NCI-H1417 (cell line): ENCODE results near the gene DNAH14.
A peak's percentile ranks its signal among the peaks of the same experiment; 100 is the strongest.
"Not testable (repeated sequence)": the region's sequence is repeated elsewhere in the genome, so short reads cannot be mapped to it uniquely, and the experiment has no call there.

Experiments
- DNase-seq, 3 experiments: peaks; one replicate each; lab custom pipeline; 2025; lab: John Stamatoyannopoulos, UW

The DNAH14 gene

DNA sequence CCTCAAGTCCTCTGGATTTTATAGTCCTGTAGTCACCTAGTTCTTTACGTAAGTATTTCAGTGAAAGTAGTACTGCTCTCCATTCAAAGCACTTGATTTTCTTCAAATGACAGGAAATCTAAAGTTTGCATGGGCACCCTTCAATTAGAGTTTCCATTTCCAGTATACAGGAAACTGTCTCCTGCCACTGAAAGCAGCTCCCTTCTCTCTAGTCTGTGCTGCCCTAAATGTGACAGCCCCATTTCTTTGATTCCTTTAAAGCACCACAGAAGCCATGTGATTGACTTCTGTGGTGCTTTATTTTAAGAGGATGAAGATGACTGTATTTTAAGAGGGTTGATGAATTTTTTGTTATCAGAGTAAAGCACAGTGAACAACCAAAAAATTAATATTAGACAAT lies 226.1 kb downstream of the DNAH14 start:
- no peak for DNase-seq

- DNase-seq = no peak
Observed at GRCh38 chr1:225156254-225156653, 226.8 kb downstream of the DNAH14 start.

DNA sequence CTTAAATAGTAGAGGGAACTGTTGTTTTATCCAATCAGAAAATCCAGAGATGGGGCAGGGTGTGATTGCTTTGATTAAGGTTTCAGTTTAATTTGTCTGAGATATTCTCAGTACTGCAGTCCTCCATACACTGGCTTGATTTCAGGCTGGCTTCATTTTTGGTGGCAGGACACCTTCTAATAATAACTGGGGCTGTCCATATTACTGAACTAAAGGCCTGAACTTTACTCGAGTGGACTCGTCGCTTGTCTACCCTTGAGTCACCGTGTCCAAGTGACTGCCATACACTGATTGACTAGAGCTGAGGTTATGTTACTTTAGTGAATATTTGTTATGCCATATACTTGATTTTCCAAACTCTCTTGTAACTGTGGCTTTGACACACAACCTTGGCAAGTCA lies 228.8 kb downstream of the DNAH14 start:
- DNase-seq = no peak

DNA sequence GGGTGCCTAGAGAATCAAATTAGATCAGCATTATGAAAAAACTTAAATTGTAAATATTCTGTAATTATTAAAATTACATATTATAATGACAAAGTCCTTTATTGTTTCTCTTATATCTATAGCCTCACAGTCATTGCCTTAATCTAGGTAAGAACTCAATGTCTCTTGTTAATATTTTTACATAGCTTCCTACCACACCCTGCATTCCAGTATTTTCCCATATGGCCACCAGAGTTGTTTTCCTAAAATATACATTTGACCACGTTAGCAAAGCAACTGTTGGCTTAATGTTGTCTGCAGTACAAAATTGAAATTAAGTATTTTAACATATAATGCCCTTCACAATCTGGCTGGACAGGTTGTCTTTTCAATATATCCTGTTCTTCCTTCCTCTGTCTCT lies 230.3 kb downstream of the DNAH14 start:
- DNase-seq = no peak

DNA sequence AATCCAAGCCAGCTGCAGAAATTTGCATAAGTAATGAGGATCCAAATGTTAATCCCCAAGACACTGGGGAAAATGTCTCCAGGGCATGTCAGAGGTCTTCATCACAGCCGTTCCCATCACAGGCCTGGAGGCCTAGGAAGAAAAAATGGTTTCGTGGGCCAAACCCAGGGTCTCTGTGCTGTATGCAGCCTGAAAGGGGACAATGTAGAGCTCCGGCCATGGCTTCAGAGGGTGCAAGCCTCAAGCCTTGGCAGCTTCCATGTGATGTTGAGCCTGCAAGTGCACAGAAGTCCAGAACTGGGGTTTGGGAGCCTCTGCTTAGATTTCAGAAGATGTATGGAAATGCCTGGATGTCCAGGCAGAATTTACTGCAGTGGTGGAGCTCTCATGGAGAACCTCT lies 247.9 kb downstream of the DNAH14 start:
- DNase-seq = not testable (repeated sequence)

- DNase-seq = no peak
Observed at GRCh38 chr1:225179686-225180085, 250.2 kb downstream of the DNAH14 start.

GRCh38 chr1:225182716-225183115 lies 253.2 kb downstream of the DNAH14 start:
- DNase-seq = no peak

DNA sequence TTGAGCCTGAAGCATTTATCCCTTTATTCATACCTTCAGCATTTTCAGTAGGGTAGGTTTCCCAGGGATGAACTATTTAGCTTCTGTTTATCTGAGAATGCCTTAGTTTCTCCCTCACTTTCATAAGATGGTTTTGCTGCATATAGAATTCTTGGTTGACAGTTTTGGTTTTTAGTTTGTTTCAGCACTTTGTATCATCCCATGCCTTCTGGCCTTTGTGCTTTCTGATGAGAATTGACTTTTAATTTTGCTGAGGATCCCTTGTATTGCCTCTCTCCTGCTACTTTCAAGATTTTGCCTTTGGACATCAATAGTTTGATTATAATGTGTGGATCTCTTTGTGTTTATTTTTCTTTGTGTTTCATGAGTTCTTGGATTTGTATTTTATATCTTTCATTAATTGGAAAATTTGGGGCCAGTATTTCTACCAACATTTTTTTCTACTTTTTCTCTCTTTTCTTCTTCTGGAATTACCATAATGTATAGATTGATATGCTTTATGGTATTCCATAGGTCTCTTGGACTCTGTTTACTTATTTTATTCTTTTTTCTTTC lies 261.8 kb downstream of the DNAH14 start:
- no peak for DNase-seq

GRCh38 chr1:225201447-225201846 lies 272.0 kb downstream of the DNAH14 start:
- no peak for DNase-seq

GRCh38 chr1:225207791-225208190 lies 278.3 kb downstream of the DNAH14 start:
- DNase-seq = no peak

DNA sequence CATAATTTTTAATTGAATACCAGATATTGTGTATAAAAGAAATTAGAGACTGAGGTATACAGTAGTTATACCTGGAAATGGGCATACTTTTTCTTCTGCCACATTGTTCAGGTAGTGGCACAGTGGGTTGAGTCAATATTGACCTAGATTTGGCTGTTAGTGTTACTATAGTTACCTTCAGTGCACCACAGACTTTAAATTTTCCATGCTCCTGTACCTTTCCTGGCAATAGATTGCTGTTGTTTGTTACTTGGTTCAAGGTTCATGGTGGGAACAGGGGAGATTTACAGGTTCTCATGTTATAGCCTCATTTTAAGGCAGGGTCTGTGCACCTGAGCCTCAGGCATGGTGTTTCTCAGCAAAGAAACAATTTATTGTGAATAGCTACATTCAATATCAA lies 279.7 kb downstream of the DNAH14 start:
- no peak for DNase-seq

DNA sequence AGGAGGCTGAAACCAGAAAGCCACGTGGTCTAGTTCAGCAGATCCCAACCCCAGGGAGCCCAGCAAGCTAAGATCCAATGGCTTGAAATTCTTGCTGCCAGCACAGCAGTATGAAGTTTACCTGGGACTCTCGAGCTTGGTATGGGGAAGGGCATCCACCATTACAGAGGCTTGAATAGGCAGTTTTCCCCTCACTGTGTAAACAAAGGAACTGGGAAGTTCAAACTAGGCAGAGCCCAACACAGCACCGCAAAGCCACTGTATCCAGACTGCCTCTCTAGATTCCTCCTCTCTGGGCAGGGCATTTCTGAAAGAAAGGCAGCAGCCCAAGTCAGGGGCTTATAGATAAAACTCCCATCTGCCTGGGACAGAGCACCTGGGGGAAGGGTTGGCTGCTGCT lies 280.7 kb downstream of the DNAH14 start:
- DNase-seq = not testable (repeated sequence)

DNA sequence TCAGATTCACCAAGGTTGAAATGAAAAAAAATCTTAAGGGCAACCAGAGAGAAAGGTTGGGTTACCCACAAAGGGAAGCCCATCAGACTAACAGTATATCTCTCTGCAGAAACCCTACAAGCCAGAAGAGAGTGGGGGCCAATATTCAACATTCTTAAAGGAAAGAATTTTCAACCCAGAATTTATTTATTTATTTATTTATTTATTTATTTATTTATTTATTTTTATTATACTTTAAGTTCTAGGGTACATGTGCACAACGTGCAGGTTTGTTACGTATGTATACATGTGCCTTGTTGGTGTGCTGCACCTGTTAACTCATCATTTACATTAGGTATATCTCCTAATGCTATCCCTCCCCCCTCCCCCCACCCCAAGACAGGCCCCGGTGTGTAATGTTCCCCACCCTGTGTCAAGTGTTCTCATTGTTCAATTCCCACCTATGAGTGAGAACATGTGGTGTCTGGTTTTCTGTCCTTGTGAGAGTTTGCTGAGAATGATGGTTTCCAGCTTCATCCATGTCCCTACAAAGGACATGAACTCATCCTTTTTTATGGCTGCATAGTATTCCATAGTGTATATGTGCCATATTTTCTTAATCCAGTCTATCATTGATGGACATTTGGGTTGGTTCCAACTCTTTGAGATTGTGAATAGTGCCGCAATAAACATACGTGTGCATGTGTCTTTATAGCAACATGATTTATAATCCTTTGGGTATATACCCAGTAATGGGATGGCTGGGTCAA lies 282.4 kb downstream of the DNAH14 start:
- DNase-seq = not testable (repeated sequence)

GRCh38 chr1:225224287-225224686 lies 294.8 kb downstream of the DNAH14 start:
- no peak for DNase-seq

DNA sequence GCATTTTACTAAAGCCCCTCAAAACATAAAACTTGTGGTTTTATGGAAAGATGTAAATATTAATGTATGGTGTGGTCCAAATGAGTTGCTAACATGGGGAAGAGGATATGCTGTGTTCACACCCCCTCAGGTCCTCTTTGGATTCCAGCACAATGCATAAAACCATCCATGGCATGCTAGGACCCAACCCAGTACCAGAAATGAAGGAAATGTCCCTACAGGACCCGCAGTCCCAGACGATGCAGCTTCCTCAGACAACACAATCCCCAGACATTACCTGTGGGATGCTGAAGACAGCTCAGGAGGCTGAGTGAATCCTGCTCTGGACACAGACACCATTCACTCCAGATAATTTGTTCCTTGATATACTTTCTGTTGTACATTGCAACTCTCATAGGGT lies 296.2 kb downstream of the DNAH14 start:
- DNase-seq = no peak

DNA sequence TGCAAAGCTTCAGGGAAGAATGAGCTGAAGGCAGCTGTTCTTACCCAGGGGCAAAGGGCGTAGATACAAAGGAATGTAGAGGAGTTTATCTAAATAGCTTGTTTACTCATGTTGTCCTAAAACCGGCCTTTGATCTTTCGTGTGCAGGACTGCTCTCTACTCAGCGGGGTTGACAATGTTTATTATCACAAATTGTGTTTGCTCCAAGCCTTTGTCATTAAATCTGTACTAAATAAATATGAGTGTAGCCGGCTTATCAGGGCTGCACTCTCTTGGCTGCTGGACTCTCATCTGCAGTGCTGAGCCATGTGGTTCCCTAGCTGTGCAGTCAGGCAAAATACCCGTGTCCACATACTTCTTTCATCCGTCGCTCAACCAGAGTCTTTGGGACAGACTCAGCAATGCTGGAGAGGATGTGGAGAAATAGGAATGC lies 299.4 kb downstream of the DNAH14 start:
- no peak for DNase-seq

GRCh38 chr1:225229429-225229828 lies 300.0 kb downstream of the DNAH14 start:
- DNase-seq = not testable (repeated sequence)

DNA sequence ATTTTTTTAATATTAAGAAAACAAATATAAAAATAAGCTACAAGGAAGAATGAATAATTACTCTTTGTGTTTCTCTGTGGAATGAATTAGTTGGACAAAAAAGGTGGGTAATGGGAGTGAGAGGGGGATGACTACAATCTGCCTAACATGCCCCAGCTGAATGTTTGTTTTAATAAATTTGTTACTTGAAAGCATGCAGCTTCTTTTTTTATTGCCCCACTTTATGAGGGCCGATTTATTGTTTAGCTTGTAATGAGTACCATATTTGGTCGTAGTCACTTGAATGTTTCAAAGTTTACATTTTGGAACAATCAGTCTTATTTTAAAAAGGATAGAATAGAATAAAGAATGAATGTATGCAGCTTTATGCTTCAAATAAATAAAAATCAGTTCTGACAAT lies 301.0 kb downstream of the DNAH14 start:
- no peak for DNase-seq

GRCh38 chr1:225232930-225233329 lies 303.5 kb downstream of the DNAH14 start:
- not testable (repeated sequence) for DNase-seq

GRCh38 chr1:225242611-225243010 lies 313.1 kb downstream of the DNAH14 start:
- peak in 2 of 3 experiments; percentile 21 to 81 for DNase-seq

DNA sequence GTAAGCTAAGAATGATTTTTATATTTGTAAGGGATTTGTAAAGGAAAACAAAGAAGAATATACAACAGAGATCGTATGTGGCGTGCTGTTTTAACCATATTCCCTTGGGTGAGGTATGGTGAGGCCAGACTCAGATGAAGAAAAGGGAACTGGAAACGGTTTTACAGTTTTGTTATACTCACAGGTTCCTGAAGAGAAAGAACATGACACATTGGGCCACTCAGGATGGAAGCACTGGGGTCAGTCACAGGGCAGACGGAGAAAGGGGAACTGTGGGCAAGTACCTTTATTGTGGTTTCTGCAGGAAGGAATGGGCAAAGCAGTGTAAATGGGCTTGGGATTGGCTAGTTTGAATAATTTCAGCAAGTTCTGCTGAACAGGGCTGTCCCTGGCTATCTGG lies 321.0 kb downstream of the DNAH14 start:
- no peak for DNase-seq

DNA sequence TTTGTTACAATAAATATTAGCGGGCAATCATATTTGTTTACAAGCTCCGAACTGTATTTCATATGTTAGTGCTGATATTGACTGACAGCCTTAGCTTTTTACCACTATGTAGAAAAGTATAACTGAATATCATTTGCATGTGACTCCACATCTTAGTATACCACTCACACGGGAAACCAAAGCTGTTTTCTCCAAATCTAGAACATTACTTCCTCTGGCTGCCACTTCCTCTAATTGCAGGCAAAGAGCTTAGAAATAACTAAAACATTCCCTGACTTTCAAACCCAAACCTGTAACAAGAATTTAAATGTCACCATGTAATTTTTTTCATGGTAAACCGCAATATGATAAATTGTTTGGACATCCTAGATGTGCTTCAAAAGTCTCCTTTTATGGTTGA lies 323.7 kb downstream of the DNAH14 start:
- DNase-seq = no peak

- DNase-seq = no peak
Observed at GRCh38 chr1:225253784-225254183, 324.3 kb downstream of the DNAH14 start.

DNA sequence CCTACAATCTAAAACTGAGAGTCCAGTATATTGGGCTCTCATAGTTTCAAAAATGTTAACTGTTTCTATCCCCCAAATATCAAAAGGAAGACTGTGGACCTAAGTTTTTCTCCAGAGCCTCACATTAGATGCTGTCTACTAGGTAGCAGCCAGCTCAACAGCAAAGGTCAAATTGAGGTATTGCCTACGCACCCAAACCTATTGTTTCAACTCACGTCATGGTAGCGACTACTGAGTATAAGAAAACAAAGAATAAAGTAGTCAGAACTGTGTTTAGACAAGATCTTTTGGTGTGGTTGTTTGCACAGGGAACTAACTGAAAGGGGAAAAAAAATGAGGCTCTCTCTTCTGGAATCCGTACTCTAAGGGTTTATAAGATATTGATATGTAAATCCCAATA lies 325.2 kb downstream of the DNAH14 start:
- no peak for DNase-seq
